HG02840 (cell line): ENCODE data around the gene MINDY4.

ENCODE experiments used
- ATAC-seq: cut with Tn5 transposase; IDR thresholded peaks from one replicate; pipeline ENCODE4 v1.9.1; 2021; ENCODE audit warnings: mild to moderate bottlenecking, moderate library complexity, moderate number of reproducible peaks; ENCODE audit not compliant: unreplicated experiment, low FRiP score

Gene MINDY4

GRCh38 chr7:30923009-30923773 is 152.0 kb downstream of the MINDY4 start:
- ATAC-seq = no peak

- no peak for ATAC-seq
Observed at GRCh38 chr7:30923774-30924413, 152.7 kb downstream of the MINDY4 start.

GRCh38 chr7:30924624-30925023 is 153.4 kb downstream of the MINDY4 start:
- no peak for ATAC-seq

GRCh38 chr7:30925117-30925516 is 153.9 kb downstream of the MINDY4 start:
- ATAC-seq = no peak

GRCh38 chr7:30925913-30926312 is 154.7 kb downstream of the MINDY4 start:
- no peak for ATAC-seq

- no peak for ATAC-seq
Observed at GRCh38 chr7:30926313-30926712, 155.1 kb downstream of the MINDY4 start.

- no peak for ATAC-seq
Observed at GRCh38 chr7:30927040-30927439, 155.8 kb downstream of the MINDY4 start.

GRCh38 chr7:30927559-30927958 is 156.3 kb downstream of the MINDY4 start:
- no peak for ATAC-seq

GRCh38 chr7:30928254-30928872 is 157.1 kb downstream of the MINDY4 start:
- ATAC-seq = no peak

- no peak for ATAC-seq
Observed at GRCh38 chr7:30929686-30930085, 158.5 kb downstream of the MINDY4 start.

GRCh38 chr7:30930621-30931020 is 159.4 kb downstream of the MINDY4 start:
- no peak for ATAC-seq

GRCh38 chr7:30931161-30931928 is 160.1 kb downstream of the MINDY4 start:
- ATAC-seq = no peak

GRCh38 chr7:30931929-30932540 is 160.8 kb downstream of the MINDY4 start:
- ATAC-seq = no peak

- ATAC-seq = no peak
Observed at GRCh38 chr7:30932562-30932961, 161.3 kb downstream of the MINDY4 start.

GRCh38 chr7:30933124-30933974 is 162.1 kb downstream of the MINDY4 start:
- no peak for ATAC-seq

GRCh38 chr7:30934225-30934624 is 163.0 kb downstream of the MINDY4 start:
- ATAC-seq = no peak

- no peak for ATAC-seq
Observed at GRCh38 chr7:30934732-30935568, 163.7 kb downstream of the MINDY4 start.

GRCh38 chr7:30935569-30935877 is 164.3 kb downstream of the MINDY4 start:
- no peak for ATAC-seq
